Common myeloid progenitor, CD34-positive (primary cell): Measurements from ENCODE around the gene CLSTN2.

ENCODE experiments used
- CTCF ChIA-PET: fragments of 350-600 bp; sonication (Branson Sonifier 250); formaldehyde crosslinking; loops from one replicate; lab custom pipeline; 2021; ENCODE audit warnings: antibody characterized with exemption; lab: Charles Lee
- POLR2A ChIA-PET: fragments of 350-600 bp; sonication (Branson Sonifier 250); formaldehyde crosslinking; loops from one replicate; lab custom pipeline; 2021; ENCODE audit warnings: antibody characterized with exemption; lab: Charles Lee
- DNase-seq, 3 donors: peaks; one replicate each; pipeline versions ENCODE4 v3.0.0 to v3.0.0-alpha.2; 2013
- H3K27ac ChIP-seq, 2 experiments: 1 replicate in 1 of 2; 2 replicates in 1 of 2; pipeline ENCODE4 v1.7.0; 2013; ENCODE audit warnings: inconsistent platforms in 2 of 2, low read length in 2 of 2, mild to moderate bottlenecking in 2 of 2, low read depth in 1 of 2, moderate library complexity in 1 of 2; ENCODE audit not compliant: severe bottlenecking in 2 of 2, insufficient read depth in 1 of 2, poor library complexity in 1 of 2
- H3K27me3 ChIP-seq, 5 experiments: replicated peaks in 2 of 5; 1 replicate in 3 of 5; 2 replicates in 2 of 5; pipeline versions ENCODE4 v1.6.1 to v1.7.0; 2013; ENCODE audit warnings: low read length in 4 of 5, mild to moderate bottlenecking in 2 of 5, moderate library complexity in 2 of 5, inconsistent platforms in 1 of 5; ENCODE audit not compliant: insufficient read depth in 5 of 5, control insufficient read depth in 4 of 5
- H3K36me3 ChIP-seq, 4 experiments: 1 replicate in 2 of 4; 2 replicates in 2 of 4; pipeline versions ENCODE4 v1.6.1 to v1.7.0; 2013; ENCODE audit warnings: low read length in 3 of 4, control low read depth in 1 of 4, mild to moderate bottlenecking in 1 of 4; ENCODE audit not compliant: control insufficient read depth in 4 of 4, insufficient read depth in 4 of 4
- H3K4me1 ChIP-seq, 4 experiments: 1 replicate in 3 of 4; 2 replicates in 1 of 4; pipeline versions ENCODE4 v1.6.1 to v1.7.1; 2013; ENCODE audit warnings: low read length in 3 of 4, mild to moderate bottlenecking in 3 of 4, control low read depth in 1 of 4, inconsistent platforms in 1 of 4, moderate library complexity in 1 of 4; ENCODE audit not compliant: control insufficient read depth in 4 of 4, insufficient read depth in 4 of 4; ENCODE audit errors: control extremely low read depth in 1 of 4
- H3K4me3 ChIP-seq, 7 experiments: 1 replicate in 4 of 7; 2 replicates in 3 of 7; pipeline versions ENCODE4 v1.5.1 to v1.7.0; 2013; ENCODE audit warnings: mild to moderate bottlenecking in 7 of 7, low read length in 6 of 7, moderate library complexity in 6 of 7, inconsistent platforms in 2 of 7, low read depth in 2 of 7, control low read depth in 1 of 7; ENCODE audit not compliant: insufficient read depth in 4 of 7, control insufficient read depth in 1 of 7; ENCODE audit errors: extremely low read depth in 1 of 7
- H3K9me3 ChIP-seq, 5 experiments: 1 replicate in 4 of 5; 2 replicates in 1 of 5; pipeline versions ENCODE4 v1.6.1 to v1.7.1; 2013; ENCODE audit warnings: low read length in 4 of 5, mild to moderate bottlenecking in 2 of 5, inconsistent platforms in 1 of 5, low read depth in 1 of 5, moderate library complexity in 1 of 5; ENCODE audit not compliant: control insufficient read depth in 4 of 5, insufficient read depth in 2 of 5; ENCODE audit errors: control extremely low read depth in 1 of 5
- WGBS: methylation state at CpG from one replicate; pipeline ENCODE4 v1.1.5; 2013; ENCODE audit not compliant: insufficient coverage; 5-methylcytosine and 5-hydroxymethylcytosine counted together

The CLSTN2 gene

GRCh38 chr3:140250945-140251344 is 316.0 kb downstream of the CLSTN2 start:
- Histone ChIP-seq H3K4me3 (no peak overlapping the region), H3K27me3 (peaks cover 0 to 2% (median 0%) of the 10 kb centered on the region in 5 experiments), H3K27ac (no peak overlapping the region), H3K36me3 (no peaks in the 10 kb centered on the region), H3K4me1 (no peaks in the 10 kb centered on the region), H3K9me3 (no peaks in the 10 kb centered on the region)
- WGBS = 97% methylated on average over 3 of the region's 4 CpGs
- DNase-seq = no peak
- ChIA-PET POLR2A (no interaction called here), CTCF (no interaction called here)

GRCh38 chr3:140251678-140252077 is 316.7 kb downstream of the CLSTN2 start:
- Histone ChIP-seq H3K4me3 (no peak overlapping the region), H3K4me1 (no peaks in the 10 kb centered on the region), H3K36me3 (no peaks in the 10 kb centered on the region), H3K27ac (no peak overlapping the region), H3K27me3 (peaks cover 0 to 2% (median 0%) of the 10 kb centered on the region in 5 experiments), H3K9me3 (no peaks in the 10 kb centered on the region)
- CTCF ChIA-PET = no interaction called here
- no peak for DNase-seq
- POLR2A ChIA-PET = no interaction called here
- 59% methylated on average over 2 of the region's 2 CpGs for WGBS

GRCh38 chr3:140252812-140253656 is 318.0 kb downstream of the CLSTN2 start:
- WGBS = 100% methylated on average over 3 of the region's 9 CpGs

GRCh38 chr3:140258222-140258724 is 323.3 kb downstream of the CLSTN2 start:
- Histone ChIP-seq H3K4me1 (no peaks in the 10 kb centered on the region), H3K27me3 (peaks cover 0 to 4% (median 0%) of the 10 kb centered on the region in 5 experiments), H3K27ac (no peak overlapping the region), H3K36me3 (no peaks in the 10 kb centered on the region), H3K9me3 (no peaks in the 10 kb centered on the region), H3K4me3 (no peak overlapping the region)
- WGBS = 83% methylated on average over 1 of the region's 4 CpGs
- no peak for DNase-seq
- POLR2A ChIA-PET = no interaction called here
- CTCF ChIA-PET = no interaction called here

More at GRCh38 chr3:140252812-140253656, 318.0 kb downstream of the CLSTN2 start:
- Histone ChIP-seq H3K27ac (no peak overlapping the region), H3K4me1 (no peaks in the 10 kb centered on the region), H3K9me3 (no peaks in the 10 kb centered on the region), H3K36me3 (no peaks in the 10 kb centered on the region), H3K27me3 (peaks cover 0 to 2% (median 0%) of the 10 kb centered on the region in 5 experiments), H3K4me3 (no peak overlapping the region)
- no peak for DNase-seq
- POLR2A ChIA-PET = no interaction called here
- CTCF ChIA-PET = interaction anchor here (0.9 kb wide), 1 partner anchor 148 kb away, joined by 3 read pairs; no protein-coding TSS in a partner anchor

GRCh38 chr3:140265302-140265701 is 330.3 kb downstream of the CLSTN2 start:
- DNase-seq = no peak
- ChIA-PET CTCF (no interaction called here), POLR2A (no interaction called here)
- WGBS = 63% methylated on average over 5 of the region's 5 CpGs
- H3K4me1 ChIP-seq = no peaks in the 10 kb centered on the region
- H3K36me3 ChIP-seq = no peaks in the 10 kb centered on the region
- H3K4me3 ChIP-seq = no peak overlapping the region
- no peaks in the 10 kb centered on the region for H3K9me3 ChIP-seq
- no peak overlapping the region for H3K27ac ChIP-seq
- peaks cover 0 to 5% (median 0%) of the 10 kb centered on the region in 5 experiments for H3K27me3 ChIP-seq

- ChIA-PET CTCF (no interaction called here), POLR2A (no interaction called here)
- no peaks in the 10 kb centered on the region for H3K4me1 ChIP-seq
- H3K27ac ChIP-seq = no peak overlapping the region
- H3K27me3 ChIP-seq = peaks cover 0 to 3% (median 0%) of the 10 kb centered on the region in 5 experiments
- H3K36me3 ChIP-seq = no peaks in the 10 kb centered on the region
- no peaks in the 10 kb centered on the region for H3K9me3 ChIP-seq
- no peak overlapping the region for H3K4me3 ChIP-seq
- WGBS = 100% methylated on average over 1 of the region's 3 CpGs
- no peak for DNase-seq
Measured at GRCh38 chr3:140268103-140268502, 333.1 kb downstream of the CLSTN2 start.

GRCh38 chr3:140268610-140269009 is 333.6 kb downstream of the CLSTN2 start:
- ChIA-PET POLR2A (no interaction called here), CTCF (no interaction called here)

More at GRCh38 chr3:140268610-140269009, 333.6 kb downstream of the CLSTN2 start:
- Histone ChIP-seq H3K27me3 (peaks cover 0 to 3% (median 0%) of the 10 kb centered on the region in 5 experiments), H3K27ac (no peak overlapping the region), H3K4me1 (no peaks in the 10 kb centered on the region), H3K4me3 (no peak overlapping the region), H3K36me3 (no peaks in the 10 kb centered on the region), H3K9me3 (no peaks in the 10 kb centered on the region)
- no peak for DNase-seq
- WGBS = 100% methylated on average over 1 of the region's 2 CpGs
